NK-92 (cell line): ENCODE results near the gene GPR21.

ENCODE experiments used
- DNase-seq: peaks from one replicate; lab custom pipeline; 2025; ENCODE audit not compliant: unreplicated experiment; lab: John Stamatoyannopoulos, UW

GPR21 gene

DNA sequence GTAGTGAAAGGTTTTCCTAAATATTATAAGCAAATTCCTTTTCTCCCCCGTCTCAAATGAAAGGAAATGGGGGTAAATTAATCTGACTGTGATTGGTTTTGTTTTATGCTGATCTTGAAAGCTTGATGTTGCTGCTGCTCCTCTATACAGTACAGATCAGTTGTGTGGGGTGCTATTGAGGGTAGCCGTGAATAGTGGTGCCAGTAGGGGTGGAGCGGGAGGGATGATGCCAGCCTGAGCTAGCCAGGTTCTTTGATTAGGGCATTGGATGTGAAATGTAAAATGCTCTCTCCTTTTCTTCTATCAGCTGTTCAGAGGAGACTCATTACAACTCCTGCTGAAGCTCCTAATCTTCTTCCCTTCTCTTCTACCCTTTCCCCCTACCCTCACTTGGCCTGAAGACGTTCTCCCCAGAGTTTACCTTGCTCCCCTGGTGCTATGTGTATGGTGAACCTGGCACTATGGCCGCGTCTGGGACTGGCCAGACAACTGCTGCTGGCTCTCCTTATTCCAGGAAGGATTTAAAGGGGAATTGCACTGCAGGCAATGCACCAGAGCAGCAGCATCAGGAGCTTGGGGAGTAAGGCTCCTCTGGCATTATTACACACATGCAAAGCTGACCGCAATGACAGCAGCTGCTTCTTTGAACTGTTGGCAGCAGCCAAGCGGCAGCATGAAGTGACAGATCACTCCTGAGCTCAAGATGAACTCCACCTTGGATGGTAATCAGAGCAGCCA lies 566 bp downstream of the GPR21 start:
- no peak for DNase-seq

DNA sequence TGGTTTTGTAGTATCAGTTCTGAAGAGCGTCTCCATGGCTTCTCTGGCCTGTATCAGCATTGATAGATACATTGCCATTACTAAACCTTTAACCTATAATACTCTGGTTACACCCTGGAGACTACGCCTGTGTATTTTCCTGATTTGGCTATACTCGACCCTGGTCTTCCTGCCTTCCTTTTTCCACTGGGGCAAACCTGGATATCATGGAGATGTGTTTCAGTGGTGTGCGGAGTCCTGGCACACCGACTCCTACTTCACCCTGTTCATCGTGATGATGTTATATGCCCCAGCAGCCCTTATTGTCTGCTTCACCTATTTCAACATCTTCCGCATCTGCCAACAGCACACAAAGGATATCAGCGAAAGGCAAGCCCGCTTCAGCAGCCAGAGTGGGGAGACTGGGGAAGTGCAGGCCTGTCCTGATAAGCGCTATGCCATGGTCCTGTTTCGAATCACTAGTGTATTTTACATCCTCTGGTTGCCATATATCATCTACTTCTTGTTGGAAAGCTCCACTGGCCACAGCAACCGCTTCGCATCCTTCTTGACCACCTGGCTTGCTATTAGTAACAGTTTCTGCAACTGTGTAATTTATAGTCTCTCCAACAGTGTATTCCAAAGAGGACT lies 1.5 kb downstream of the GPR21 start:
- DNase-seq, result no peak

DNA sequence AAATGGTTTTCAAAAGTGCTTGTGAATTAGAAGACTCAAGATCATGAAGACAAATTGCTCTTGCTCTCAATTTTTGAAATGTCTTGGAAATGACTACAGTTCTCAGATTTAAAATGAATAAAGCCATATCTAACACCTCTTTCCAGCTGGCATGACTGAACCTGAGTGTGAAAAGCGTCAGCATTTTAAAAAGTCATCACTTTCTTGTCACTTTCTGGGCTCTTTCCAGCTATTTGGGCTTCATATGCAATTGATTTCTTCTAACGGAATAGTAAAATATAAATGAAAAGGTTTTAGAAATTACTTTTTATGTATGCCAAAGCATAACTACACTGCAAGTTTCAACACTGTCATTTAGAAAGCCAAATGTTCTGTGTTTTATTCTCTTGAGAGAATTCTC lies 2.3 kb downstream of the GPR21 start:
- no peak for DNase-seq

DNA sequence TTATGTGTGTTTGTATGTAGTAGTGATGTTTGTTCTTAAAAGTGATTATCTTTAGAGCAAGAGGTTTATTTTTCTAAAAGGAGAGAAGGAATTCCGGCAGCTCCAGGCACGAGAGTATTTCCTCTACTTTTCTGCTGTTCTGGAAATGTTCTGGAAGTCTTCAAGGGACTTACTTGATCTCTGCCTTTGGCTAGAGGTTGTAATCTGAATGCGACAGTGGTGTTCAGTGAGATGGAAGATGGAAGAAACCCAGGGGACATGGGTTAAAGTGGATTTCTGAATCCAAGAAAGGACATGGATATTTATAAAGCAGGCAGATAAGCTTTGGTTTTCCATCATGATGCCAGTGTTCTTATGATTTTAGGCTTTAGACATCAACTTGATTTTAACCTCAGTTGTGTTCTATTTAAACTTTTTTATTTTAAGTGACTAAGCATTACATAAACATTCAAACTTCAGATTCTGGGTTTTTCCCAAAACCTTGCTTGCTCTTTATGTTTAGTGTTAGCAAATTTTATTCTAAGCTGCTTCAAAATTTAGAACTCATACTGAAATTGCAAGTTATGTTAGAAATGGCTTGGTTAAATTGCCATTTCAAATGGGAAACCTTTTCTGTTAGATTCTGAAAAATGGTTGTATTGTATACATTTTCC lies 3.6 kb downstream of the GPR21 start:
- DNase-seq, result no peak

DNA sequence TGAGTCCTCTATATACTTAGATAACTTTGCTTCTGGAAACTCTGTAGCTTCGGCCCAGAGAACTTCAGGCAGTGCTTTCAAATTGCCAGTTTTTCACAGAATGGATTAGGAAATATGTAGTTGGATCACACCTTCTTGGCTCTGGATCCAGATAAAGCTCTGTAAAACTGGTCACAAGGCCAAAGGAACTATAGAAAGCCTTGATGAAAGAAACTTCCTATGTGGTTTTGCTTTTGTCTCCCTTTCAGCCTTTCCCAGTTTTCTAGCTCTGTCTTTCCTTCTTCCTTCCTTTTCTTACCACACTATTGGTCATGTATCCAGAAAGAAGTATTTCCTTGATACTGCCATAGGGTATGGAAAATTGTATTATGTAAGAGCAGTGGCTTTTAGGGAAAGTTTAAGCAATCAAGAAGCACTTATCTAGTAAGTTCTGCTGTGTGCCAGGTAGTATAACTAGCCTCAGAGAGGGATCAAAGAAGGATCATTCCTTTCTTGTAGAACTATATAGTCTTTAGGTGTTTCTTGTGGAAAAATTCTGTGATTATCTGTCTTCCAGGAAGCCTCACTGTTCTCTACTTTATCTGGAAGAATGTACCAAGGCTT lies 6.3 kb downstream of the GPR21 start:
- DNase-seq, result no peak

DNA sequence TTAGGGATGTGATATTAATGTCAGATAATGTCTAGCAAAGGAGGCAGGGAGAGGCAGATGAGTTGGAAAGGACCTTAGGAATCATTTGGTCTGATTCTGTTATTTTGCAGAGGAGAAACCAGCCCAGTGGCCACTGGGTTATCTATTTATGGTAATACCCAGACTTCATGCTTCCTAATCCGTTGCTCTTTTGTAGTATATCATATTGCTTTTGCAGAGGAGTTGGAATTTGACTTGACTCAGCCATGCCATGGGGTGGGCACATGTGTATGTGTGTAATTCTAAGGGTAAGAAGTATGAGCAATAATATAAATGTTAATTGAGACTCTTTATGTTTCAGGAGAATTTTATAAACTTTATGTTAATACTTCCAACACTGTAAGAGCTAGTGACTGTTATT lies 7.3 kb downstream of the GPR21 start:
- no peak for DNase-seq

DNA sequence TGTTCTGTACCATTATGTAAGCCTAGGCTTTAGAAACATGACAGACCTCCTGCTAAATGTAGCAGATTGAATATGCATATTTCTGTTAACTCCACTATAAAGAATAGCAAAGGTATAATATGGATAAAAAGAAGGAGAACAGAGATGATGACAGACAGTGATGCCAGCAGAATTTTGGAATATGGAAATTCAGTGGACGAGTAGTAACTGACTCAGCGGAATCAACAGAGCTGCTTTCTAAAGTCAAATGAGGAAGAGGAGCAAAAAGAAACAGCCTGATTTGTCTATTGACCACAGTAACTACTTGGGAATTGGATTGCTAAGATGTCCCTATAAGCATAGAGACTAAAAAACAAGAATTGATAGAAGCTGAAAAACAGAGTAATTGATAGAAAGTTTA lies 8.0 kb downstream of the GPR21 start:
- DNase-seq, result no peak

DNA sequence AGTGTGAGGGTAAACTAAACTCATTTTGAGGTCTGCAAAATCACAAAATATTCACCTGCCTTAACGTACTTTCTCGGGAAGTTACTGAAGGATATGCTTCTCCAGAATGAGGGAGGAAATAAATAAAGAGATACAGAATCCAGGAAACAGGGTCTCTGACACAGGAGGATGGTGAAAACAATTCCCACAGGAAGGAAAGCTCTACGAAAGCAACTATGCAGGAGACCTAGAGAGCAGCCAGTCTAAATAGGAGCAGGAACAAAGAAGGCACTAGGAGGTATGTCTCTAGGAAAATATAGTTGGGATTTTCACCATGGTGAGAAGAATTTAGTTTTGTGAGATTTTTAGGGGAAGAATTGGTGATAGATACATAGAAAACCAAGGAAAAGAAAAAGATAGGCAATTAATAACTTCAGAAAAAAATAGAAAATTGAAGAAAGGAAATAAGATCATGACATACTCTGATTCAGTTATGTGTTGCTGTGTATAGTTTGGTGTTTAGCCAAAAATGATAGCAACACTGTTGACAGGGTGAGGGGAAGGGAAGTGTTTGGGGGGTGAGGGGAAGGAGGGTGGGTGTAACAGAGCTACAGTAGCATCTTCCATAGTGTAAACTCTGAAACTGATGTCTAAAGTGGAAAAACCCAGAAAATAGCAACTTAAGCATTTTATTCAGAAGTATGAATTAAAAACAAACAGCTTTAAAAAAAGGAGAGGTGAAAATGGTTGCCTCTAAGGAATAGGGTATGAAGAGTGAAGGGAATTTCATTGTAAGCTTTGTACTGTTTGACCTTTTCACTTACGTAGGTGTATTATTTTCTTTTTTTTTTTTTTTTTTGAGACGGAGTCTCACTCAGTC lies 9.8 kb downstream of the GPR21 start:
- DNase-seq, result no peak

DNA sequence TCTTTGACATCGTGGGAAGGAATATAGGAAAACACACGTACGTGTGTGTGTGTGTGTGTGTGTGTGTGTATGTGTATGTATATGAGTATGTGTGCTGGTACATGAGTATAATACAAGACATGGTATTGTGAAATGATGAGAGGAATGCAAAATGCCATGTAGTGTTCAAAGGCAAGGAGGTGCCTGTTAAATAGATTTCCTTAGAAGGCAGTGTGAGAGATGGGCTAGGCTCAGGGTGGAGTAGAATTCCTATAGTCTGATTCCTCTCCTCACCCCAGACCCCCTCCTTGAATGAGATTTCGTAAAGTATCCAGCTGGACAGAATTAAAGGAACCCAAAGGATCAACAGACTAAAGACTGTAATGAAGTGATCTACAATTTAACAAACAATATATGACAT lies 11.1 kb downstream of the GPR21 start:
- DNase-seq, result no peak

DNA sequence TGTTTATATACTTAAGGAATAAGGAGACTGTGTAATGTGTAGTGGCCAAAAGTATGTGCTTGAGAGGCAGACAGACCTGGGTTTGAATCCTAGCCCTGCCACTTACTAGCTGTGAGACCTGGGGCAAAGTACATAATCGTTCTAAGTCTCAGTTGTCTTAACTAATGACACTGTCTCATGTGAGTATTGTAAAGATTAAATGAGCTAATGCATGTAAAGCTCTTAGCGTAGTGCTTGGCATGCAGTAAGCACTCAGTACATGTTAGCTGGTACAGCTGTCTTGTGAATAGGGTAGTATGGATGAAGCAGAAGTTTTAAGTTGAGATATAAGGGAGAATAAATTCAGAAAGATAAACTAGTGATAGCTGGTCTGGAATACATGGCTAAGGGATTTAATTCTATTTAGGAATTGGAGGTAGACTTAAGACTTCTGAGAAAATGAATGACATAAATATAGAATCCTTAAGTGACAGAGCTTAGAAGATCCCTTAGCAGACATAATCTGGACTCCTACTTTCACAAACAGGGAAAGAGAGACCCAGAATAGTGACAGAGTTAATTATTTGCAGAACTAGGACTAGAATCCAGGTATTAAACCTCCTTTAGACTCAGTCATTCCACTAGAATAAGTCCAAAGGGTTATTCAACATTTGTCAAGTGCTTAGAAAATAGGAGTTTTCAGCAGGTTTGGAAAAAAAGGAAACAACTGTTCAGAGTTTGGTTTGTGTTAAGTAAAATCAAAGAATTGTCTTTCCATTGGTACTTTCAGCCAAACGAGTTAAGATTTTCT lies 13.1 kb downstream of the GPR21 start:
- no peak for DNase-seq

DNA sequence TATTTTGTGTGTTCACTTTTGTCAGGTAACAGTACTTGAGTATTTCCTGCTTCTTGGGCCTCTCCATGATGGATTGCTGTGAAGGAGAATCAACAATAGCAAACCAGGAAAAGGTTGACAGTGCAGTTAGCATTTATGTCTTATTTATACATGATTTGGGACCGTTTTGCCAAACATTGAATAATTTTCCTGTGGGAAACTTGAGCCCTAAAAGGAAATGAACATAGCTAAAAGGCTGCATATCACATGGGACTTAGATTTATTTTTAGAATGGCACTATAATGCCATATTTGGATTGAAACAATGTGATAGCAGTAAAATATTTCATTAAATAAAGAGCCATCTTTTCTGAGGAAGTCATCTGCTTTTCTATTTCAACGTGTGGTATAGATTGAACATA lies 15.3 kb downstream of the GPR21 start:
- no peak for DNase-seq

DNA sequence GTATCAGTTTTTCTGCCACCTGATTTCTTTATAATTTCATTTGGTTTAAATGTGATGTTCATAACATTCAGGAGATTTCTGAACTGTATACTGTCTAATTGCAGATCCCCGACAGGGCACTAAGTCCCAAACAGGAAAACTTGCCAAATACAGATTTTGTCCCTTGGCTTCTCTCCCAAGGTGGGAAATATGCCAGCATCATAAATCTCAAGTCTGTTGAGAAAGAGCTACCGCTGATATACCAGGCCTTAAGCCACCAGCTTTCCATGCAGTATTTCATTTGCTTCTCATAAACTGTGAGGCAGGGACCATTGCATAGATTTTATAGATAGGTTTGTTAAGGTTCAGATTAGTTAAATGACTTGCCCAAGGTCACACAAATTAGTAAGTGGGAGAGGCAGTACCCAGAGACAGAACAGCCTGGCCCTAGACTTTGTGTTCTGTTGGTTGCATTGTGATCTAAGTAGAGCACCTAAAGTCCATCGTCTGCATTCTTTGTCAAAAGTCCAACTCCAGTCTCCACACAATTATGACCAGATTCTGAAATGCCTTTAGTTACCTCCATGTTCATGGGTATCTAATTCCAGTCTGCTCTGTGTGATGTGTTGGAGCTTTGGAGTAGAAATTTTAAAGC lies 16.2 kb downstream of the GPR21 start:
- DNase-seq, result no peak

DNA sequence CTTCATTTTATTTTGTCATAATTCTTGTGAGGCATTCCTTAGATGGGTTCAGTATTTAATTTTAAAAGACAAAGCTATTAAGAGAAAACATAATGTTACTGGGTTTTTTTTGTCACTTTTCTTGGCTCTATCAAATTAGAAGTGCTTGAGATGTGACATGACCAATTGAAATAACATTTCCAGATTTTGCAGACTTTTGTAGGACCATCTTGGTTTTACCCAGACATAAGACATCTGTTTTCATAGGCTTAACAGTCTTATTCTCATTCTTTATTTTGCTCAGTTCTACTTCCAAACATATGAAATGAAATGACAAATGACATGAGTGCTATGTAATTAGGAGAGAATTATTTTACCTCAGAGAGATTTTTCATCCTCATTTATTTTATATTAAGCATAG lies 19.6 kb downstream of the GPR21 start:
- DNase-seq, result no peak

DNA sequence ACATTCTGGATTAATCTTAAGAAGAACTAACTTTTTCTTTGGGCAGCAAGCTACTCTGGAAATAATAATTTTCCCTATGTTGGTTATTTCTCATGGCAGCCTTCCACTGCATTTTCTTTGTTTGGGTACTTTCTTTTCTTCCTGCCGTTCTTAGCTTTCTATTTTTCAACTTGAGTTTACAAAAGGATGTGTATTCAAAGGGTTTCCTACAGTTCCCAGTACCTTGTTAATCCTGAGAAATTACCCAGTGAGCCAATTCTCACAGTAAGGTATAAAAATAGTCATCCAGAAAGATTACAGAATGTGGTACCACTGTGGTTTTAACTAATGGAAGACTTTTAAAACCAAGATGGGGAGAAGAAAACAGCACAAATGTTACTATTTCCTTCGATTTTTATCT lies 20.2 kb downstream of the GPR21 start:
- no peak for DNase-seq

DNA sequence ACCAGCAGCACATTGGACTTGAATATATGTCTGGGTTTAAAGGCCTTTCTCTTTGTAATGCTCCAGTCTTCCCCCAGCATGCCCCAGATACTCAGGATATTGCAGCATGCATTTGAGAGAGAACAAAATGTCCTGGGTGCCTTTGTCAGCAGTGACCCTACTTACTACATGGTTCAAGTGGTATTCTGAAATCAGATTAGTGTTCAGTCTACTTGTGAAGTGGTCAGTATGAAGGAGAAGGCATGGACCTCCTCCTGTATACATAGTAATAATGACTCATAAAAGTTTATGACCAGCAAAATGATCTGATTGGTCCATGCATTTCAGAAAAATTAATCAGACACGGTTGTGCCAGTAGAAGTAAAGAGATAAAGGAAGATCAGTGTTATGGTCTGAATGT lies 25.4 kb downstream of the GPR21 start:
- no peak for DNase-seq

DNA sequence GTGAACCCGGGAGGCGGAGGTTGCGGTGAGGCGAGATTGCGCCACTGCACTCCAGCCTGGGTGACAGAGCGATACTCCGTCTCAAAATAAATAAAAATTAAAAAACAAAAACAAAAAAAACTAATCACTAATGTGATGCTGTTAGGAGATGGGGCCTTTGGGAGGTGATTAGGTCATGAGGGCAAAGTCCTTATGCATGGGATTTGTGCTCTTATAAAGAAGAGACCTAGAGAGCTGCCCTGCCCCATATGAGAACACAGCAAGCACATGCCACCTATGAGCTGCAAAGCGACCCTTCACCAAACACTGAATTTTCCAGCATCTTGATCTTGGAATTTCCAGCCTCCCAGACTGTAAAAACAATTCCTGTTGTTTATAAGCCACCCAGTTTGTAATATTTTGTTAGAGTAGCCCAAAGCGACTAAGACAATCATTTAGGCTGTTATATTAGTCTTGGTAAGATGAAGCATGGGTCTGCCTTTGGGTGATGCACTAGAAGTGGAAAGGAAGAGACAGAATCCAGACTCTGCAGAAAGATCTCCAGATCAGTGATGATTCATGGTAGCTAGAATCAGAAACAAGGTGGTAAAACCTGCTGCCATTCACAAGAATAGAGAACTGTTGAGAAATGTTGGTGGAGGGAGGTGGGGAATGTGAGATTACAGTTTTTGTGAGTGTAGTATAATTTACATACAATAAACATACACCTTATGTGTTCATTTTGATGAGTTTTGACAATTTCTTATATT lies 26.2 kb downstream of the GPR21 start:
- no peak for DNase-seq

DNA sequence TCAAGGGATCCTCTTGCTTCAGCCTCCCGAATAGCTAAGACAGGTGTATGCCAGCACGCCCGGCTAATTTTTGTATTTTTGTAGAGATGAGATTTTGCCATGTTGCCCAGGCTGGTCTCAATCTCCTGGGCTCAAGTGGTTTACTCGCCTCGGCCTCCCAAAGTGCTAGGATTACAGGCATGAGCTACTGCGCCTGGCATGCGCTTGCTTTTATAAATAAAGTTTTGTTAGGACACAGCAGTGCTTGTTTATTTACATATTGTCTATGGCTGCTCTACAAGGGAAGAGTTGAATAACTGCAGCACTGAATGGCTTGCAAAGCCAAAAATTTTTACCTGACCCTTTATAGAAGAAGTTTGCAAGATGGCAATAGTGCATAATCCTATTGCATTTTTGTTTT lies 27.7 kb downstream of the GPR21 start:
- DNase-seq, result no peak

DNA sequence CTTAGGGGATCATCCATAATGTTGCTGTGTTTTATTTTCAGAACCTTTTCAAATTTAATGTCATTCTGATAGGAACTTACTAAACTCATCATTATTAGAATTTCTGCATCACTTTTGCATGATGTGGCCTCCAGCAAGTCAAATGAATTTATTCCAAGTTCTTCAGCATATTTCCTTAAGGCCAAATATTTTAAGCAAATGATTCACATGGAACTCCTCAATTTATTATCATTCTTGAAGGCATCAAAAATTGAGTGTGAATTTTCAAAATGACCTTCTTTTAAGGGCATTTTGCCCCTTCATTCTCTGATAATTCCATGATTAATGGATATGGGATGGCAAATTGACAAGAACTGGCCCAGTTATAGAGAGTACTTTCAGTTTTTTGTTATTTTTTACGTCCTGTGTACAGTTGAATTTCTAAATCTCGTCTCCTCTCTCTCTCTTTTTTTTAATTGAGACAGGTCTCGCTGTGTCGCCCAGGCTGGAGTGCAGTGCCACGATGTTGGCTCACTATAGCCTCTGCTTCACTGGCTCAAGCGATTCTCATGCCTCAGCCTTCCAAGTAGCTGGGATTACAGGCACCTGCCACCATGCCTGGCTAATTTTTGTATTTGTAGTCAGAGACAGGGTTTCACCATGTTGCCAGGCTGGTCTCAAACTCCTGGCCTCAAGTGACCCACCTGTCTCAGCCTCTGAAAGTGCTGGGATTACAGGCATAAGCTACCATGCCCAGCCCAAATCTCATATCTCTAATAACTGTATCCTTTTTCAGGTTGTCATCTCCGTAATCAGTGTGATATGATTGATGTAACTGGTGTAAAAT lies 29.1 kb downstream of the GPR21 start:
- DNase-seq, result no peak
